GM19035 (cell line): ENCODE data around the gene TMEM198.

Experiments
- ATAC-seq: cut with Tn5 transposase; IDR thresholded peaks from one replicate; pipeline ENCODE4 v1.9.1; 2021; ENCODE audit not compliant: unreplicated experiment

The TMEM198 gene

DNA sequence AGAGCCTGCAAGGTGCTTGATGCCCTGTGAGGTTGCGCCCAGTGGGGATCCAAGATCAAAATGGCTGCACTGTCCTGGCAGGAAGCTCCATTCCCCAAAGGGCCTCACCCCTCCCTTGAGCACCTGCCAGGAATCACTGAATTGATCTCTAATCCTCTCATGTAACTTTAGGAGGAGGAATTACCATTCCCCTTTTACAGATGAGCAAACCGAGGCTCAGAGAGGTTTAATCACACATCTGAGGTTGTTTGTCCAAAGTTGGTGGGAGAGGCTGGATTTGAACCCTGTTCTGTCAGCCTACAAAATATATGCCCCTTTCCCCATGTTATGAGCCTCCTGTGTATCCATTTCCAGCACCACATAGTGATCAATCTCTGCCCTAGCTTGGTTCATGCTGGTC lies 19.0 kb upstream of the TMEM198 start:
- no peak for ATAC-seq

DNA sequence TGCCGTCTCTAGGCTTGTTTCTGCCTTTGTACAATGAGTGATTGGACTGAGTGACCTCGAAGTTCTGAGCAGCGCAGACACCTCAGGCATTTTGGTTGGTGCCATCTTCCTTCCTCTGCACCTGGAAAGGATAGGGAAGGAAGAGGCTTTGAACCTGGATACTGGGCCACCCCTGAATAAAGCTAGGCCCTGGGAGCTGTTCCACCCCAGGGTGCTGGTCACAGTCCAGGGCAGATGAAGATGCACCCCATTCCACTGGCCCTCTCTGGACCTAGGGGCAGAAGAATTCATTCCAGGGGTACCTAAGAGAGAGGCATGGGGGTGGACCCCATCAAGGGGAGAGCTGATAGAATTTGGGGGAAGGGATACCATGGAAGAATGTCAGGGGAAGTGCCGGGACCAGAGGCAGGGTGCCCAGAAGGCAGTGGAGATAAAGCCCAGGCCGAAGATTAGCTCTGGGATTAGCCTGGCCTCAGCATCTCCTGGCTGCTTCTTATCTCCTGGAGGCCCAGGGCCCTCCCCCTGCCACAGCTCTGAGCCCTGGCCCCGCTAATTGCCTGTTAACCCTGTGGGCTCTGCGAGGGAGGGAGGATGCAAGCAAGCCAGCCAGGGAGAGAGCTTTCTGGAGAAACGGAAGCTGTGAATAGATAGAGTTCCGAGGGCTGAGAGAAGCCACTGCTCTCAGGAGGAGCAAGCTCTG lies 18.1 kb upstream of the TMEM198 start:
- ATAC-seq: no peak

DNA sequence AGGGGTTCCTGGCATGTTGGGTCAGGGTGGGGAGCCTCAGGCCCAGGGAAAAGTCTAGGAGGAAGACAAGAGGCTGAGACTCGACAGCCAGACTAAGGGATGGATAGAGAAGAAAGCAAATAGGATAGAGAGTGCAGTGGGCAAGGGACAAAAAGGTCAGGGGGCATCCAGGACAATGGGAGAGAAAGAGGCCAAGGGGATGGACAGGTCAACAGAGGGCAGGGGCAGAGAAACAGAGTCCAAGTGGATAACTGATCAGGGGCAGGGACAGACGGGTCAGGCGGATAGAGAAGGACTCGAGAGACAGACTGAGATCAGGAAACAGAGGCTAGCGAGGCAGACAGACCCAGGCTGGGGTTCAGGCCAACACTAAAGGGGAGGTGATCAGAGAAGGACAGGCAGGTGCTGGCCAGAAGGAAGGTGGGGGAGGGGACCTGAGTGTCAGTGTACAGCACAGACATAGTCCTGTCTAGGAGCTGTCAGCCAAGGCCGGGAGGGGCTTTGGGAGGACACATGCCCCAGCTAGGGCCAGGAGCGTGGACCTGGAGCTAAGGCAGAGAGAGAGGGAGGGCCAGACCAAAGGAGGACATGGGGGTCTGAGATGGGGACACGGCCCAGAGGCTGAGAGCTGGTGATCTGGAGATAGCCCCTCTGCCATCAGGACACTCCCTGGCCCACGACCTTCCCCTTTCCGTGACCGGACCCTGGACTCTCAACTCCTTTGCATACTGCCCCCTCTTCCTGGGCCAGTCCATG lies 17.3 kb upstream of the TMEM198 start:
- ATAC-seq: no peak

DNA sequence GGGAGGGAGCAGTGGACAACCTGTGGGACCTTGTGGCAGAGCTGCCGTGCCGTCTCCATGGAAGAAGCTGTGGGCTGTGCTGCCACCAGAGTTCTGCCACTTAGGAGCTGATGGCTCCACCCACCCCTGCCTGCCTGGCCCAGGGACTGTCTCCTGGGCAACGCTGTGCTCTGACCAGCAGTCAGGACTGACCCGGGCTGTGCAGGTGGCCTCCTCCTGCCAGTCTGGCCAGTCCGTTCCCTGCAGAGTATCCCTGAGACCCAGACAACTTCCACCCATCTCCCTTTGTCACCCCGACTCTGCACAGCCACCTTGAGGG lies 16.8 kb upstream of the TMEM198 start:
- no peak for ATAC-seq

DNA sequence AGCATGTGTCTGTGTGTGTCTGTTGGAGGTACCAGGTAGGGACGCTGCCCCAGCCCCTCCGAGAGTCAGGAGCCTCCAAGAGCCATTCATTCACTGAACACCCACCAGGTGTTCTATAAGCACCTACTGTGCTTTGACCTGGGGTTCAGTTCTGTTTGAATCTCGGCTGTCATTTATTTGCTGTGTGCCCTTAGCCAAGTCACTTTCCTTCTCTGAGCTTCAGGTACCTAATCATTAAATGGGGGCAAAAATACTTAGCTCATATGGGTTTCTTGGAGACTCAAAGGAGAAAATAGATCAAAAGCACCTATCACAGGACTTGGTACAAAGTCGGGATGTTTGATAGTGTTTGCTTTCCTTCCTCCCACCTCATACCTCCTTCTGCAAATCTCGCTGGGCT lies 16.4 kb upstream of the TMEM198 start:
- ATAC-seq: no peak

DNA sequence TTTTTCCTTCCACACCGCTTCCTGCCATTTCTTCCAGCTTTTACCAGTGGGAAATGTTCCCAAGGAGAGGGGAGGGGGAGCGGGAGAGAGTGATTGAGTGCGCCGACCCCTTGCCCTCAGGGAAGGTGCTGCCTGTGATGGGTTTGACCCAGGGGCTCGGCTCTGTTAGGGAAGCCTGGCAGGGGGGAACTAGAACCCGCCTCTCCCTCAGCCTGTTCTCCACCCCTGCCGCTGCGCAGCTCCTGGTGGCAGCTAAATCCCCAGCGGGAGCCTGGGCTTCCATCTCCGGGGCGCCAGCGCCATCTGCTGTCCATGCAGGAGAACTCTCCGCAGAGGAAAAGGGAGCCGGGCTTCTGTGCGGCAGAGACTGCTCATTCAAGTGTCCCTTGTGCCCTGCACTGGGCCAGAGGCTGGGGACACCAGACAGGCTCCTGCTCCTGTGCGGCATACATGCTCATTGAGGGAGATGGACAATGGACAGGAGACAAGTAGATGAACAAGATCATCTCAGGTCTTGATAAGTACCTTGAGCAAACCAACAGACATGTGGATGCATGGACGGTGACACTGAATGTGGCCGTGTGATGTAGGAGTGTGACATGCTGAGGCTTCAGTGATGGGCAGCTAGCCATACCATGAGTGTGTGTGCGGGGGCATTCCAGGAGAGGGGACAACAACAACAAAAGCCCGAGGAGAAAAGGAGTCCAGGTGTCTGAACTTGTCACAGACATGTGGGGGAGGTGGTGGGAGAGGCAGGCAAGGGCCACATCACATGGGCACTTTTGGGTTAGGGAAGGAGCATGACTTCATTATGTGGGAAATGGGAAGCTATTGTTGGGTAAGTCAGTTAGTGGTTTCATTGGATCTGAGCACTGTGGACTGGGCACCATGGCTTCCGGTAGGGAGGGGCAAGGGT lies 13.5 kb upstream of the TMEM198 start:
- ATAC-seq: peak; percentile 84

DNA sequence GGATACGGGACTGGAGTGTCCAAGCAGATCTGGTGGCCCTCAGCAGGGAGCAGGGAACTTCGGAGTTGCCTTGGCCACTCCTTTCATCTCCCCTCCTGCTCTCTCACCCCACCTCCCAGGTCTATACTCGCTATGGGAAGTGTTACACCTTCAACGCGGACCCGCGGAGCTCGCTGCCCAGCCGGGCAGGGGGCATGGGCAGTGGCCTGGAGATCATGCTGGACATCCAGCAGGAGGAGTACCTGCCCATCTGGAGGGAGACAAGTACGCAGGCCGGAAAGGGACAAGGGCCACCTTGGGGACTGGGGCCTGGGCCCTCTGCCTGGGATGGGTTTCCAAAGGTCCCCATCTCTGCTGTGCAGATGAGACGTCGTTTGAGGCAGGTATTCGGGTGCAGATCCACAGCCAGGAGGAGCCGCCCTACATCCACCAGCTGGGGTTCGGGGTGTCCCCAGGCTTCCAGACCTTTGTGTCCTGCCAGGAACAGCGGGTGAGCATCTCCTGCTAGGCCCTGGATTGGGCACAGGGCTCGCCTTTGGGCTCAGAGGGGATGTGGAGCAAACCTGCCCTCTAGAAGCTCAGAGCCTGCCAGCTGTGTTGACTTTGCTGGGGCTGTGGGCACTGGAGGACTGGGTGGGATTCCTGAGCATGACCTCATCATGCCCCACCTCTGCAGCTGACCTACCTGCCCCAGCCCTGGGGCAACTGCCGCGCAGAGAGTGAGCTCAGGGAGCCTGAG lies 12.0 kb upstream of the TMEM198 start:
- ATAC-seq: no peak

DNA sequence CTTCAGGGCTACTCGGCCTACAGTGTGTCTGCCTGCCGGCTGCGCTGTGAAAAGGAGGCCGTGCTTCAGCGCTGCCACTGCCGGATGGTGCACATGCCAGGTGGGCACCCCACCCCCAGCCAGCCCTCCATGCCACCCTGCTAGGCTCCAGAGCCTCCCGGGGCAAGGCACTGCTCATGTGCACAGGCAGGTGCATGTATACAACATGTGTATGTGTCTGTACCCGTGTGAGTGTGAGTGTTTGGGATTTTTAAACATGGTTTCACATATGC lies 11.5 kb upstream of the TMEM198 start:
- no peak for ATAC-seq

DNA sequence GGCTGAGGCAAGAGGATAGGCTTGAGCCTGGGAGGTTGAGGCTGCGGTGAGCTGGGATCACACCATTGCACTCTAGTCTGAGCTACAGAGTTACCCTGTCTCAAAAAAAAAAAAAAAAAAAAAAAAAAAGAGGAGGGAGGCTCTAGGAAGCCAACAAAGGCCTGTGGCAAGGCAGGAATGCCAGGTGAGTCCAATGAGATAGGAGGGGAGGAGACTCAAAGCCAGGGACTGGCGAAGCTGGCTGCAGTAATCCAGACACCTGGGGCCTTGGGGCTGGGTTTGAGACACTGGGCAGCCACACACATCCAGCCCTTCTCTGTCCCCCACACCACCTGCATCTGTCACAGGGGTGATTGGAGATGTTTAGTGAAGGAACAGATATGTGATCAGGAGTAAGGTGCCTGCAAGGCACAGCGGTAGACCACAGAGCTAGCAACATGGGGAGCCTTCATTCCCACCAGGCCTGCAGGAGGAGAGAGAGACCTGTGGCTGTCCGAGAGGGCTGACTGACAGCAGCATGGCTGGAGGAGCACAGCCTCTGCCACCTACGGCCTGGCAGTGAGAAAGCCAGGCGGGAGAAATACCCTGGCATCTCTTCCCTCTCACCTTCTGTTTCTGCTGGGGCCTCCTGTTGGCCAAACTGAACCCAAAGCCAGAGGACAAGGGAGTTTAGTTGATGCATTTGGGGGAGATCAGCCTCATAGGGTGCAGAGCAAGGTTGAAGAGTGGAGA lies 9.7 kb upstream of the TMEM198 start:
- no peak for ATAC-seq

DNA sequence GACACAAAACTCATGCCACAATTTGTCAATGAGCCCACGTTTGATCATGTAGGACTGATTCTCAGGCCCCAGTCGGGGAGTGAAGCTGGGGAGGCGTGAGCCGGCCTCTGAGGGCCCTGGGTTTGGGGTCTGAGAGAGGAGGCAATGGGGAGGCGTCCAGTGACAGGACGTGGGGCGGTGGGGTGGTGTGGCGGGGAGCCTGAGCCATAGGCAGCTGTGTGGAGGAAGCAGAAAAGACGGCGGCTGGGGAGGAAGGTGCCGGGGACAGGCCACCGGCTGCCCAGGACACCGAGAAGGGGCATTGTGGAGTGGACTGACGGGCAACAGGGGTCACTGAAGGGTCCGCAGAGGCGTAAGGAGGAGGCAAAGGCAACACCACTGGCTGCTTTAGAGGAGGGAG lies 7.4 kb upstream of the TMEM198 start:
- no peak for ATAC-seq

DNA sequence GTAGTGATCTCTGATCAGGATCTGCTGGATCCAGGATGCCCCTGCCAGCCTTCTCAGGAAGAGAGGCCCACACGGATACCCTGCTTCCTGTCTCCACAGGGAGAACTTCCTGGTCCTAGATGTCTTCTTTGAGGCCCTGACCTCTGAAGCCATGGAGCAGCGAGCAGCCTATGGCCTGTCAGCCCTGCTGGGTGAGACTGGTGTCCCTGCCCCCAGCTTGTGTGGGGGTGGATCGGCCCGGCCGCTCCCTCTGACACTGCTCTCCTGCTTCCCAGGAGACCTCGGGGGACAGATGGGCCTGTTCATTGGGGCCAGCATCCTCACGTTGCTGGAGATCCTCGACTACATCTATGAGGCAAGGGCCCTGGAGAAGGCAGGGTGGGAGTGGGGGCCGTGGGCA lies 6.9 kb upstream of the TMEM198 start:
- no peak for ATAC-seq

DNA sequence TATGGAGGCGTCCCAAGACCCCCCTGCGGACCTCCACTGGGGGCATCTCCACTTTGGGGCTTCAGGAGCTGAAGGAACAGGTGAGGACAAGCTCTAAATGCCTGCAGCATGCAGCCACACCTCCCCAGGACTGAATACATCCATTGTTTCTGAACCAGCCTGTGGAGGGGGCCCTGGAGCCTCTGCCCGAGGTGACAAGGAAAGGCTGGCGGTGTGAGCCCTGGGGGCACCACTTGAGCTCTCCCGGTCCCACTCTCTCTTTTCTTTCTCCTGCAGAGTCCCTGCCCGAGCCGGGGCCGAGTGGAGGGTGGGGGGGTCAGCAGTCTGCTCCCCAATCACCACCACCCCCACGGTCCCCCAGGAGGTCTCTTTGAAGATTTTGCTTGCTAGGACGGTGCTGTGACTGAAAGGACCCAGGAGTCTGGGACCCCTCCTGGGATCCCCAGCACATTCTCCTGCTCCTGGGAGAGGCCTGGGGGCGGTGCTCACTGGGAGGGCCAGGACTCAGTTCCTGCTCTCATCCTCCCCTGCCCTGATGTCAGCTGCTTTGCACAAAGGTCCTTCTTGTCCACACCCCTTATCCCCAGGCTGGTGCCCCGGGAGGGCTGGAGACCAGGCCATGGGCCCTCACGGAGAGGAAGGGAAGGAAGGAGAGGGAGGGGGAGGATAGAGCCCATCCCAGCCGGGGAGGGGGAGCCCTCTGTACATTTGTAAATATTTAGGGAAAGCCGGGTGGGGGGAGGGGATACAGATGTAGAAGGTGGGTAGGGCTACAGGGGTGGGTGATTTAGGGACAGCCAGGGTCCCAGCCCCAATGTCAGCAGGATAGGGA lies 6.0 kb upstream of the TMEM198 start:
- no peak for ATAC-seq

DNA sequence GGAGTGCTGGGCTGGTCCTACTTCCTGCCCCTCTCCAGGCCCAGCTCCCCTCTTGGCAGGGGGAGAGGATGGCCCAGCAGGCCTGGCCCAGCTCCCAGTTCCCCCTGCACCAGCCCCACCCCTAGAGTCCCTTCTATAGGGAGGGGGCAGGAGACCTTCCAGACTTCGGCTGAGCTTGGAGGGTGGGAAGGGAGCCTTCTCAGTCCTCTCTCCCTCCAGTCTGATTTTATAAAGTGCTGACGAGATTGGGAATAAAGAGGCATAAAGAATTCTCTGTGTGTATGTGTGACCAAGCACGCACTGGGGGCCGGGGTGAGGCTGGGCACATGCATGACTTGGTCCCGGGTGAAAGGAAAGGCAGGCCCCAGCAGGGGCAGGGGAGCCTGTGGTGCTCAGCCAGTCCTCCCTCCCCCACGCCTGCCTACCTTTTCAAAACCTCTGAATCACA lies 5.3 kb upstream of the TMEM198 start:
- ATAC-seq: no peak

DNA sequence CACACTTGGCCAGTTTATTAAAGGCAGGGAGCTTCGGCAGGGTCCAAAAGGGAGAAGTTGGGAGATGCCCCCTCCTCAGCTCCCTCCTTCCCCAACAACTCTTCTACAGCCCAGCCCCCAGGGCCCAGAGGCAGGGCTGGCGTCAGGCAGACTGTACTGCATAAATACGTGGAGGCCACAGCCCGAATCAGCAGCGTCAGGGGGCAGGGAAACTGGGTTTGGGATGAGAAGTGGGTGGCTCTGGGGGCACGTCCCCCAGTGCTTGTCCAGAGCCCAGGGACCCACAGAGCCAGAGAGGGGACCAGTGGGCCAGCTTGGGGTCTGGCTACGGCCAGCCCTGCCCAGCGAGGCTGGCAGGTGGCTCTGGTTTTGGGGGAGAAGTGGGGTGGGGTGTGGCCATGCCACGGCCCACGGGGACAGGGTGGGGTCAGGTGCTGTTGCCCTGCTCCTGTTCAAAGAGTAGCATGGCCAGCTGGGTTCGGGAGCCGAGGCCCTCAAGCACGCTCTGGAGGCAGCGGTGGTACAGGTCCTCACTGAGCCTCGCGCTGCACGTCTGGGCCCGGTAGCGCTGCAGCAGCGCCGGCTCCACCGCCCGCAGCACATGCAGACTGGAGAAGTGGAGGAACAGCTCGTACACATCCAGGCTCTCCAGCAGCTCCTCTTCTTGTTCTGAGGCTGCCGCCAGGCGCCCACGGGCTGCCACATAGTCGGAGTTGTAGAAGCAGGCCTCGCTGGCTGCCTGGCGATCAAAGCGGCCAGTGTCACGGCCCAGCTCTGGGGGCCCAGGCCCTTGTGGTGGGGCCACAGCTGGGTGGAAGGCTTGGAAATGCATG lies 4.7 kb upstream of the TMEM198 start:
- ATAC-seq: no peak

DNA sequence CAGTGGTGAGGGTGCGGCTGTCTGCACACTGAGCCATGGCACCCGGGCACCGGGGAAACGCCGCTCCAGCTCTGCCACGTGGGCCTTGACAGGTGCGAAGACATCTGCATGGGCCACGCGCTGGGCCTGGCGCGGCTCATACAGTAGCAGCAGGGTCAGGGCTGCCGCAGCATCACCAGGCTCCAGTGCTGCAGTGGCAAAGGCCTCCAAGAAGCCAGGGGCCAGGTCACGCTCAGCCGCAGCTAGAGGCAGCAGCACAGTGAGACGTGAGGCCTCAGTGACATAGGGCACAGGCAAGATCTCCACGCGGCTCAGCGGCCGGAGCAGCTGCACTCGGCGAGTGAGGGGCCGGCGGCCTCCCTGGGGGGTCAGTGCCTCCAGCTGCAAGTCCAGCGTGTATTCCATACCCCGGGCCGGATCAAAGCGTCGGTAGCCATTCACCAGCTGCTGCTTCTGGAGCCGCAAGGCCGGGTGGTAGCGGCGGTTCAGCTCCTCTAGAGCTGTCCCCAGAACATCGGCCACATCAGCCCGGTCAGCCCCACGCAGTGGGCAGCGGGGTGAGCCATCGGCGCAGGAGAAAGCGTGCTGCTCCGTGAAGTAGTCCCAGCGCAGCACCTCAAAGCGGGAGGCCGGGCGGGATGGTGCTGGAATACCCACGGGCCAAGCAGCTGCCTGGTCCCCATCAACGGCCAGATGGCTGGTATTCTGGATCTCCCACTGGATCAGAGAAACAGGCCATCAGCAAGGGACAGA lies 3.7 kb upstream of the TMEM198 start:
- ATAC-seq: no peak

DNA sequence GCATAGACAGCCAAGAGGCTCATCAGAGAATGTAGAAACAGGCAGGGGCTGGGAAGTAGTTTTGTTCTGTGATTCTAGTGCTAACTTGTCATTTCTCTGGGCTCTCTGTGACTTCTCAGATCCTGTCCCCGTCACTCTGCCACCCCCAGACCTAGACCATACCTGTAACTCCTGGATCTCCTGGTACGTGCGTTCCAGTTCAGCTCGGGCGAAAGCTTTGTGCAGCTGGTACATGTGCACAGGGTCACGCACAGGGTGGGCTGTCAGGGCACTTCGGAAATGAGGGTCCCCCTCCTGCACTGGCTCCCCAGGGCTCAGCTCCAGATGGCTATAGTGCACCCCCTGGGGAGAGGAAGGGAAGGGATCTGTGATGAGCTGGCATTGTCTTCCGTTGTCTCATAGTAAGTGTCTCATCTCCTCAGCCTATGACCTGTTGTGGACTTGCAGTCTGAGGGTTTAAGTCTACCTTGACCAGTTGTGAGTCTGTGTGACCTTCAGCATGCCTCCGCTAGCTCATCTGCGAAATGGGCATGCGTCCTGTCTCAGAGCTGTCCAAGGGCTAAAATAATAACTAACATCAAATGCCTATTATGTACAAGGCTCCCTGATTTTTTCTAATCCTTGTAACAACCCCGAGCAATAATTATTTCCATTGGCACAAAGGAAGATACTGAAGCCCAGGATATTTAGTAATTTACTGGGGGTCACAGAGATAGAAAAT lies 2.9 kb upstream of the TMEM198 start:
- ATAC-seq: no peak

DNA sequence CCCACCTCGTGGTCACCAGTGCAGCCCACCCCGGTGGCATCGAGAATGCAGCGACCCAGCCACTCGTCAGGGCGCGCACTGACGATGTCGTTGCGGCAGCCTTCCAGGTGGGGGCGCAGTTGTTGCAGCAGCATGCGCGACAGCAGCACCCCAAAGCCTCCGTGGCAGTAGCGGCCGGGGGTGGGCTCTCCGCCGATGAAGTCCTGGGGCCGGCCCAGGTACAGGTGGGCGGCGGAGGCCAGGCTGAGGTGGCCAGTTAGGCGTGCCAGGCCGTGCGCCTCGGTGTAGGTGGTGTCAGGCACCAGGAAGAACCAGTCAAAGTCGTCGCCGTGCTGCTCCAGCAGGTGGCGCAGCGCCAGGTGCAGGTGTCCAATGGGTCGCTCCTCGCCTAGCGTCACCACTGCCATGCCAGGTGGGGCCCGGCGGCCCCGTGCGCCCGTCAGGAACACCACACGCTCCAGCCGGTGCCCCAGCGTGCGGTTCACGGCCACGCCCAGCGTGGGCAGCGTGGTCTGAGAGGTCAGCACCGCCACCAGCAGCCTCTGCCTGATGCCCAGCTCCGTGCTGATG lies 2.1 kb upstream of the TMEM198 start:
- peak; percentile 47 for ATAC-seq
